A204.1 (cell line): ENCODE data around the gene MACROD2.
A peak's percentile ranks its signal among the peaks of the same experiment; 100 is the strongest.

Experiments used
- FAIRE-seq: peaks from 2 replicates; lab custom pipeline; 2012; peaks lifted over from hg19 to GRCh38; lab: Jason Lieb, UNC

Gene MACROD2

GRCh38 chr20:14664101-14664500 is 668.8 kb downstream of the MACROD2 start:
- no peak for FAIRE-seq

DNA sequence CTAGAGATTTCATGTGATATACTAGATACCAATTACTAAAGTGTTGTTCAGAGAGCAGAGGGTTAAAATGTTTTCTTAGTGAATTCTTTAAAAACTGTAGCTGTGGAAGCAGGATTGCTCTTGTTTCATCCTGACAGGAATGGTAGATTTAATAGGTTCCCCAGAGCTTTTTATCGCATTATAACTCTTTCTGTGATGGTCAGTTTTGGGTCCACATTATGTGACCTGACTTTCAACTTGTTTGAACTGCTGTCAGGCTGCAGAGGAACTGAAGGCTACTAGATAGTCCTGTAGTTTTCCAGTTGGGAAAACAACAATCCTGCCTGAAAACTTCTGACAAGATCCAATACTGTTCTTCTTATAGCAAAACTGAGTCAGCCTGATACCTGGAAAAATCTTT is 671.4 kb downstream of the MACROD2 start:
- no peak for FAIRE-seq

DNA sequence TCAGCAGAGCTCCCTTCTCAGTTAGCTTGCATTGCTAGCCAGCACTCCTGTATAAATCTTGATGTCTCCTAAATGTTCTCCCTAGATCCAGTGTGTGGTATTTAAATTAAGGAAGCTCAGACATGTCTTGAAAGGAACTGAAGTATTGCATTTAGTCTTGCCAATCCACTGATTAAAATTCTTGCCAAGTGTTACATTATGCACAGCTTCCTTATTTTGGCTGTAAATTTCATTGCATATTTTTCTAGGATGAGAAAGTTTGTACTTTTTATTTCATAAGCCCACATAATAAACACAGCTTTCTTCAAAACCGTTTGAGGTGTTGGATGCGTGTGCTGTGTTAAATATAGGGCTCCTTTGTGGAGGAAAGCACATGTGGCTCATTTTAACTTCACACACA is 671.9 kb downstream of the MACROD2 start:
- no peak for FAIRE-seq

- no peak for FAIRE-seq
Measured at GRCh38 chr20:14672066-14672465, 676.8 kb downstream of the MACROD2 start.

DNA sequence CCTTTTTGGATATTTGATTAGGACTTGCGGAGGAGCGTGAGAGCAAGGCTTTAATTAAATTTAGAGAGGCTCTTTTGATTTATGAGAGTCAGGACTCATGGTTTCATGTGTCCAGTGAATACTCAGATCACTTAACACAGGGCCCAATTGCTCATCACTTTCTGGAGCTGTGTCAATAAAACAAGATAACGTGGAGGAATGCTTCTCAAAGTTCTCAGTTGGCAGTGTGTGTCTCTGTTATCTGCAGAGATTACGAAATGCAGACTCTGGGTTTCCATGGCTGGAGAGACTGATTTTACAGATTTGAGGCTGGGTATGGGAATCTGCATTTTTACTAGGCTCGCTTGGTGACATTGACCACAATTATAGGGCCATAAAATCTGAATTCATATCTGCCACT is 677.8 kb downstream of the MACROD2 start:
- no peak for FAIRE-seq

- FAIRE-seq, result no peak
Measured at GRCh38 chr20:14677455-14677854, 682.1 kb downstream of the MACROD2 start.

DNA sequence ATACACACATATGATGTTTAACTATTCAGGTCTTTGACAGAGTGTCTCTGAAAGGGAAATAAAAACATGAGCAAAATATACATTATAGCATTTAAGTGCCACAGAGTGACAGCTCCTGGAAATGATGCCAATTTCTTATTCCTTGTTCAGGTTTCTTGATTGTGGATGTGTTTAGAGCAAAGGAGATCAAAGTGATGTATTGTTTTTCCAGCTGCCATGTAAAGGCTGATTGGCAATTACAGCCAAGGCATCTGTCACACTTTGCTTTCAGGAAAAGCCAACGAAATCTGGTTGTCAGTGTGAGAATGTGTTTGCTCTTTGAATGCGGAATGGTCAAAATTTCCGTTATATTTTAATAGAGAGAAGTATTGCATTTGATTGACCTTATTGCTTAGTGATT is 689.9 kb downstream of the MACROD2 start:
- no peak for FAIRE-seq

GRCh38 chr20:14687313-14687712 is 692.0 kb downstream of the MACROD2 start:
- no peak for FAIRE-seq

DNA sequence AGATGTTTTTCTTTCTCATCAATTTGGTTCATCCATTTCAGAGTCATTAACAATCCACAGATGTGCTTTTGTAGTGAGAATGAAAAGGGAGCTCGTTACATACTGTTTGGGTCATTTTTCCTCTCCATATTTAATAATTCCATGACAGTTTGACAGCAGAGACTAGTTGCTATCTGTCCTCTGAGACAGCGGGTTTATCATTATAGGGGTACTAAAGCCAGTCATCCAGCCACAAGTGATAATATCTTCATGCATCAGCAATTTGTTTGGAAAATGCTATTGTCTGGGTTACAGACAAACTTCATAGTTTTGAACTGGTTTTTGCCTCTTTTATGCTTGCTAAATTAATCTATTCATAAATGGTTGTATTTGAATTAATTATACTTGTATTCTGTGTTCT is 692.7 kb downstream of the MACROD2 start:
- FAIRE-seq, result no peak

DNA sequence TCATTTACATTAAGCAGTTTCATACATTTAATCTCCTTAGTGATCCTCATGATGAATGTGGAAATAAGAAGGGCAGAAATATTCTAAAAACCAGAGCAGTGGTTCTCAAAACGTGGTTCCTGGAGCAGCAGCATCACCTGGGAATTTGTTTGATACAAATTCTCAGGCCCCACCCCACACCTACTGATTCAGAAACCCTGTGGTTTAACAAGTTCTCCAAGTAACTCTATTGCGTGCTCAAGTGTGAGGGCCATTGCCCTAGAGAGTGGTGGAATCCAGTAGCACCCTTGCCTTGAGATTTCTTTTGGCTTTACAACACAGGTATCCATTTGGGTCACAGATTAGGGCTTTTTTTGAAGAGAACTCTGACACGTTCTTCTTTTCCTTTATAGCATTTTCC is 696.7 kb downstream of the MACROD2 start:
- FAIRE-seq, result no peak

GRCh38 chr20:14696478-14696877 is 701.2 kb downstream of the MACROD2 start:
- no peak for FAIRE-seq

DNA sequence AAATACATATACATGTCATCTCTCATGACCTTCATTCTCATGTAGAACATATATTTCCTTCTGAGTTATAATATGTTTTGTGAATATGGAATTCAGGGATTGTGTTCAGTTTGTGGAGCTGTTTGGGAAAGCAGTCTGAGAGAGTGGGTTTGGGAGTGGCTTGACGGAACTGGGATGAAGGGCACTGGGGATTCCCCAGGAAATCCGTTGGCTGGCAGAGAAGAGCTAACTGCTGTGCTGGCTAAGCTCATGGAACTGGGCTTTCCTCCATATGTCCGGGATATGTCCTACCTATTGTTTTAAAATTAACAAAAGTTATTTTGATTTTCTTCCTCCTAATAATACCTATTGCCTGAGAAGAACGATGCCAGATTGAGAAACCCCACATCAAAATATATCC is 701.6 kb downstream of the MACROD2 start:
- FAIRE-seq, result no peak

DNA sequence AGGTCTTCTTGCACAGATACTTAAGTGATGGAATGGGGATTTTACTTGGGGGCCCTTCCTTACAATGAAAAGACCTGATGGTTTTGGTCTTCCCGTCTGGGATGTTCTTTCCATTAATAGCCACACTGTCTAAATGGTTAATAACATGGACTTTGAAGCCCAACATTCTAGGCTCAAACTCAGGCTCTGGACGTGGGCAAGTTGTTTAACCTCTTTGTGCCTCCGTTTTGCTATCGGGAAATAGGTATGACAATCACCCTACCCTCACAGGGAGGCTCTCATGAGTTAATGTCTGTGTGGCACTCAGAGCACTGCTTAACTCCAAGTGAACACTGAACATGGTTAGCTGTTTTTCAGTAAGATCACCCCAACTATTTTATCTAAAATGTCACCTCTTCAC is 702.8 kb downstream of the MACROD2 start:
- no peak for FAIRE-seq

- FAIRE-seq, result peak; percentile 92
Measured at GRCh38 chr20:14698605-14699373, 703.5 kb downstream of the MACROD2 start.

GRCh38 chr20:14700639-14700960 is 705.3 kb downstream of the MACROD2 start:
- no peak for FAIRE-seq

DNA sequence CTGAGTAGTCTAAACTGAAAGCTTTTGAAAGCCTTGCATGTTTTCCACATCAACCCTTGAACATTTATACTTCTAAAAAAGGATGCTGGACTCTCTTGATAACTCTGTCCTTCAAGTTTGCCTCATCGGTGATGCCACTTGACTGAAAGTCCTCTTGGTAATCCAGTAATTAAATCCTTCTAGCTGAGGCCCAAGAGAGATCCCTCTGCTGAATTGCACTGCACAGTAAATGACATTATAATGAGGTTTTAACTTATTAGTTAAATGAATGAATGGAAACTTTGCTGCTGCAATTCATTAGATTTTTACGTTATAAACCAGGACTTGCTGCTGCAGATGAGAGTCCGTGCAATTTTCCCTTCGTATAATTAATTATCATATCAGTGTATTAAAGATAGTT is 706.0 kb downstream of the MACROD2 start:
- no peak for FAIRE-seq

DNA sequence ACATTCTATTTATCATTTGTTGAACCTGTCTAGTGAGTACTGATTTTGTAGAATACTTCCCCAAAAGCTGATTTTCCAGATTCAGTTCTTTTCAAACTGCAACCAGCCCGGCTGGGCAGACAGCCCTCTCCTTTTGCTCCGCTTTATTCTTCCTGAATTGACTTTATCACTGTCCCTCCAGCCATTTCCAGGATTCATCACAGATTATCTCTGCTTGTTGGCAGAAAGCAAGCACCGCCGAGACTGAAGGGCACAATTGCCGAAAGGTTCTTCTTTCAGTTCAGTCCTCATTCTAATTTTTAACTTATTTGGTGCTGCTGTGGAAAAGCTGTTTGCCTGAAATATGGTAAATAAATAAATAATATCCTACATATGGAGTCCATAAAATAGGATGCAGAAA is 711.2 kb downstream of the MACROD2 start:
- no peak for FAIRE-seq

- no peak for FAIRE-seq
Measured at GRCh38 chr20:14707026-14707680, 711.8 kb downstream of the MACROD2 start.

DNA sequence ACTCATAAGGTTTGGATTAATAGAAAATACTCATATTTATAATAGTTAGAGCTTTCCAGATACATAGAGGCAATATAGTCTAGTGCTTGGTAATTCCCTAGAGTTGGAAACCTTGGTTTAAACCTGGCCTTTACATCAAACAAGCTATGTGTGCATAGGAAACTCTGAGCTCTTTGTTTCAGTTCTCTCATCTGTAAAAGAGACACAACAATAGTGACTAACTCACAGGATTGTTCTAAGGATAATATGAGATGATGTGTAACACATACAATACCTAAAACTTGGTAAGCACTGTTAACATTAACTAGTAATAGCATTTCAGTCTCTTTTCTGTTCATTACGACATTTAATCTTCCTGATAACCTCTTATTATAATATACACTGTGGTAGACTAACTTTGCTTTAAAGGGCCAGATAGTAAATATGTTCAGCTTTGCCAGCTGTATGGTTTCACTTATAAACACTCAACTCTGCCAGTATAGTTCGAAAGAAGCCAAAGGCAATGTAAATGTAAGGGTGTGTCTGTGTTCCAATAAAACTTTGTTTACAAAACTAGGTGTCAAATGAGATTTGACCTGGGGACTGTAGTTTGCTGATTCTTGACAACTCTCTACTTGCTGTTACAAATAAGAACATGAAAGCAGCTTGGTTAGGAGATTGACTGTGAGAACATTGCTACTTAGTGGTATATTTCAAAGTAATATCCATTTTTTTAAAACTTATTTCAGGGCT is 712.7 kb downstream of the MACROD2 start:
- FAIRE-seq, result no peak

DNA sequence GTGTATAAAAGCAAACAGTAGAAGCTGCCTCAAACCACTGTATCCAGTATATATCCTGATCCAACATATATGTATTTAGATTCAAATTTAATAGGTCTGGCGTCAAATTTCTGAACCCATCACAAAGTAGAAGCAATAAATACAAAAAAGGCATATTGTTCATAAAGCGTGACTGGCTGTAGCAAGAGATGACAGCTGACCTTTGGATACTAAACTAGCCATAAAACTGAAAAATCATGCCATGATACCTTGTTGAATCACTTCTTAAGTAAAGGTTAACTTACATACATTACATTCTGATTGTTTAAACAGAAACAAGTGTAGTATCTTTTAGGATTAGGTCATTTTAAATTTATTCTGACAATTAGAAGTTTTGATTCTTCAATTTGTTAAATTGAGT is 714.1 kb downstream of the MACROD2 start:
- no peak for FAIRE-seq

DNA sequence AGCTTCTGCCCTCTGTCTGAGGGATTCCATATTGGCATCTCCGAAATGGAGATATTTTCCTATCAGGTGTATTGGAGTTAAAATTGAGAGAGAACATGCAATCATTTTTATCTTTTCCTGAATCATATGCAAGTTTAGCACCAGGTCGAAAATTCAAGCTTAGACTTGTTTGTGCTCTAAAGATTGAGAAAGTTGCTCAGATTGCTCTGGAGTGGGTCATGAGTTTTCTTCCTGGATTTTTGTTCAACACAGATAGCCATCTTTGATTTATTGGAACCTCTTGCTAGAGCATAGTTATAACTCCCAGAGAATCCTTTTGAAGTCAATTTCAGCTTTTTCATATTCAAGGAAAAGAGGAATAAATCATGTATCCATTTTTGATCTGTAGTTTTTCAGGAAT is 715.6 kb downstream of the MACROD2 start:
- FAIRE-seq, result no peak

- no peak for FAIRE-seq
Measured at GRCh38 chr20:14711652-14712051, 716.3 kb downstream of the MACROD2 start.

DNA sequence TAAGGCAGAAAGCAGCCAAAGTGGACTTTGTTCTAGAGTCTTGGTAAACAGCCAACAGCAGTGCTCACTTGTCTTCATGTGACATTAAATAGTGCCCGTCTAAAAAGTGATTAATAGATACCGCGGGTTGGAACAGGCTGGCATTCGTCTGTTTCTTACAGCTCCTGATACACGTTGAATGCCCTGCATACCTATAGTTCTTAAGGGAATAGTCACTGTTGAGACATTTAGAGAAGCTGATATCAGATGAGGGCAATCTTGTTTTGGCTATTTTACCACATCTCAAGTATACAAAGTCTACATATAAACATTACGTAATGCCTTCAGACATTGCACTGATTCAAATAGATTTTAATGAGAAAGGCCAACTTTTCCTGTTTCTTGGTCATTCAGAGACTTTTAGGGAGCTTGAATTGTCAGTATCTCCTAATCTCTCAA is 717.0 kb downstream of the MACROD2 start:
- no peak for FAIRE-seq

DNA sequence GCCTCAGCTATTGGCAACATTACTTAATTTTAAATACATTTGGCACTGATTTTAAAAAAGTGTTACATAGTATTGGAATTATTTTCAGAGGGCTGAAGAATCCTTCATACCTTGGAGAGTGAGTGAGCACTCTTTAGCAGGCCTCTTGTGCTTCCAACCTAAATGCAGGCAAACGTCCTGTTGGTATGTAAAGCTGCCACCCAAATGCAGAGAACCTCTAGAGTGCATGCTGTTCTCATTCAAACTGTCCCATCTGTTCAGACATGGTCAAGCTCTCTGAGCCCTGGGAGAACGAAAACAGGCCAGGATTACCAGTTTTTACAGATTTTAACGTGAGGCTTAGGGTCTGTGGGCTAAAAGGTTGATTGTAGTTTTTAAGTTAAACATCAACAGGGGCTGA is 720.1 kb downstream of the MACROD2 start:
- FAIRE-seq, result no peak
